ENCODE data around the gene ZNF428.

Gene ZNF428

GRCh38 chr19:43570174-43570791, 49.1 kb downstream of the ZNF428 start:
- H3K4me3 ChIP-seq (ENCODE audit: low read length) = no peak overlapping the region
- no peaks in the 10 kb centered on the region for H3K27me3 ChIP-seq (ENCODE audit: control insufficient read depth, low read length)
- TF ChIP-seq CTCF (IDR thresholded peaks at IDR 0.05; ENCODE audit: low read depth, low read length, poor library complexity, severe bottlenecking) = no peak
- TF ChIP-seq EZH2phosphoT487 (IDR thresholded peaks at IDR 0.05; ENCODE audit: borderline replicate concordance, low read length) = no peak
- H3K9me3 ChIP-seq (ENCODE audit: control insufficient read depth, insufficient read depth, low read length) = no peaks in the 10 kb centered on the region
- H3K36me3 ChIP-seq (ENCODE audit: control insufficient read depth, low read length) = peaks cover 17% of the 10 kb centered on the region
- H3K9me2 ChIP-seq (replicated peaks; ENCODE audit: control insufficient read depth, low read length) = no peaks in the 10 kb centered on the region
- H3F3A ChIP-seq (ENCODE audit: control insufficient read depth, insufficient read depth) = no peaks in the 10 kb centered on the region
- H3K4me2 ChIP-seq (ENCODE audit: low read length) = no peak overlapping the region
- H3K27ac ChIP-seq (ENCODE audit: low read depth, low read length) = no peak overlapping the region
- H4K20me1 ChIP-seq (ENCODE audit: control insufficient read depth, insufficient read depth, low read depth, low read length) = no peaks in the 10 kb centered on the region
- peaks cover 6% of the 10 kb centered on the region for H3K4me1 ChIP-seq (ENCODE audit: control insufficient read depth, low read length)
- H3K79me2 ChIP-seq (ENCODE audit: control insufficient read depth, low read length) = peaks cover 35% of the 10 kb centered on the region

GRCh38 chr19:43569657-43570056, 49.8 kb downstream of the ZNF428 start:
- peaks cover 4% of the 10 kb centered on the region for H3K4me1 ChIP-seq (ENCODE audit: control insufficient read depth, low read length)
- H3K79me2 ChIP-seq (ENCODE audit: control insufficient read depth, low read length) = peaks cover 29% of the 10 kb centered on the region
- no peaks in the 10 kb centered on the region for H3K9me3 ChIP-seq (ENCODE audit: control insufficient read depth, insufficient read depth, low read length)

GRCh38 chr19:43564800-43565199, 54.6 kb downstream of the ZNF428 start:
- Histone ChIP-seq H3K36me3 (ENCODE audit: control insufficient read depth, low read length) (peaks cover 34% of the 10 kb centered on the region), H3K4me3 (ENCODE audit: low read length) (no peak overlapping the region), H3K9me2 (replicated peaks; ENCODE audit: control insufficient read depth, low read length) (no peaks in the 10 kb centered on the region), H3K4me2 (ENCODE audit: low read length) (no peak overlapping the region), H3F3A (ENCODE audit: control insufficient read depth, insufficient read depth) (no peaks in the 10 kb centered on the region; the same call in 1 of the 2 replicates), H3K27ac (ENCODE audit: low read depth, low read length) (no peak overlapping the region), H3K27me3 (ENCODE audit: control insufficient read depth, low read length) (no peaks in the 10 kb centered on the region), H3K79me2 (ENCODE audit: control insufficient read depth, low read length) (peaks cover 13% of the 10 kb centered on the region), H3K4me1 (ENCODE audit: control insufficient read depth, low read length) (peaks cover 24% of the 10 kb centered on the region), H4K20me1 (ENCODE audit: control insufficient read depth, insufficient read depth, low read depth, low read length) (no peaks in the 10 kb centered on the region), H3K9me3 (ENCODE audit: control insufficient read depth, insufficient read depth, low read length) (no peaks in the 10 kb centered on the region)
- TF ChIP-seq EZH2phosphoT487 (IDR thresholded peaks at IDR 0.05; ENCODE audit: borderline replicate concordance, low read length) = no peak
- no peak for TF ChIP-seq CTCF (IDR thresholded peaks at IDR 0.05; ENCODE audit: low read depth, low read length, poor library complexity, severe bottlenecking)

More at GRCh38 chr19:43569657-43570056, 49.8 kb downstream of the ZNF428 start:
- TF ChIP-seq EZH2phosphoT487 (IDR thresholded peaks at IDR 0.05; ENCODE audit: borderline replicate concordance, low read length) (no peak), CTCF (IDR thresholded peaks at IDR 0.05; ENCODE audit: low read depth, low read length, poor library complexity, severe bottlenecking) (no peak)
- Histone ChIP-seq H3K36me3 (ENCODE audit: control insufficient read depth, low read length) (peaks cover 15% of the 10 kb centered on the region), H3K9me2 (replicated peaks; ENCODE audit: control insufficient read depth, low read length) (no peaks in the 10 kb centered on the region), H3K27ac (ENCODE audit: low read depth, low read length) (no peak overlapping the region), H3F3A (ENCODE audit: control insufficient read depth, insufficient read depth) (no peaks in the 10 kb centered on the region), H3K4me2 (ENCODE audit: low read length) (no peak overlapping the region), H4K20me1 (ENCODE audit: control insufficient read depth, insufficient read depth, low read depth, low read length) (no peaks in the 10 kb centered on the region), H3K27me3 (ENCODE audit: control insufficient read depth, low read length) (no peaks in the 10 kb centered on the region), H3K4me3 (ENCODE audit: low read length) (no peak overlapping the region)
